HG03342 (cell line): ENCODE data around the gene ZSWIM4.
A peak's percentile ranks its signal among the peaks of the same experiment; 100 is the strongest.

Experiments used
- ATAC-seq: cut with Tn5 transposase; IDR thresholded peaks from one replicate; pipeline ENCODE4 v1.9.1; 2021; ENCODE audit warnings: mild to moderate bottlenecking, moderate library complexity; ENCODE audit not compliant: unreplicated experiment

Gene ZSWIM4

DNA sequence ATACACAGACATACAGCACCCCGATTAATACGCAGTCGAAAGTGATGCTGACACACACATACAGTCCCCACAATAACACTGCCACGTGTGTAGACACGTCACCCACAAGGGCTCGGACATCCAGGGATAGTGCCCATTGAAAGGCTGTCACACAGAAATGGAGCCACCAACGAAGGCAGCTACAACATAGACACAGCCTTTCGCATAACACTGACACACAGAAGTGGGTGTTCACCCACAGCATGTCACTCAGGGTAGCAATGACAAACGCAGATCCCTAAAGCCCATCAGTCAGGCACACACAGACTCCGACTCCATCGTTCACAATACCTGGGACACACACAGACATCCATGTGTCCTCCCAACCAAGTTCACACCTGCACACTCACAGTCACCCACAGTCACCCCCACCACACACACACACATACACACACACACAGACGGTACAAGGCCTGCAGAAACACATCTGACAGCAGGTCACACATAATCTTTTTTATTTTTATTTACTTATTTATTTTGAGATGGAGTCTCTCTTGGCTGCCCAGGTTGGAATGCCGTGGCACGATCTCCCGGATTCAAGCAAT lies 71.3 kb downstream of the ZSWIM4 start:
- ATAC-seq, result no peak

DNA sequence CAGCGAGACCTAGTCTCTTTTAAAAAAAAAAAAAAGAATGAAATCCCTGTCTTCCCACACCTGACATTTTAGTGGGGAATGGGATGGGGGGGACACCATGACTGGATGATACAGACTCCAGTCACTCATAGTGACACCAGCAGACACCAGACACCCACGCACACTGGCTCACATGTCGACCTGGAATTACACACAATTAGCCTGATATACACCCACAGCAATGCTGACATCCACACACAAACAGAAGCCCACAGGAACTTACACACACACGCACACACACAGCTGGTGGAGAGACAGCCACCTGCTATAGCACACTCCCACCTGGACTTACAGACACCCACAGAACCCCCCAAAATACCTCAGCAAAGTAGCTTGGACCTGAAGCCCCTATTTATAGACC lies 73.4 kb downstream of the ZSWIM4 start:
- ATAC-seq, result no peak

DNA sequence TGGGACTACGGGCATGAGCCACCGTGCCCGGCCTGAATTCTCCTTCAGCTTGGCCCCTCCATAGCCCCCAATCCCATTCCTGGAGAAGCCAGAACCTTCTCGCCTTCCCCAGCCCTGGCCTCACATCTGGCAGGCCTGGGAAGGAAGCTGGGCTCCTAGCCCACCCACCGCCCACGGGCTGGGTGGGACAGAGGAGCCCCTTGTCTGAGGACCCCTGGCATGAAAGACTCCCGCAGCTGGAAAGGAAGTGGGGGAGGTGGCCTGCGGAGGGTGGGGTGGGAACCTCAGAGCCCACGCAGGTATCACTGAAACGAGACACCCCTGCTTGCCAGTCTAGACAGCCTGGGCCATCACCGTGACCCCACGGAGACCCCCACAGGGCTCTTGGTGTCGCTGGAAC lies 74.0 kb downstream of the ZSWIM4 start:
- ATAC-seq, result no peak

DNA sequence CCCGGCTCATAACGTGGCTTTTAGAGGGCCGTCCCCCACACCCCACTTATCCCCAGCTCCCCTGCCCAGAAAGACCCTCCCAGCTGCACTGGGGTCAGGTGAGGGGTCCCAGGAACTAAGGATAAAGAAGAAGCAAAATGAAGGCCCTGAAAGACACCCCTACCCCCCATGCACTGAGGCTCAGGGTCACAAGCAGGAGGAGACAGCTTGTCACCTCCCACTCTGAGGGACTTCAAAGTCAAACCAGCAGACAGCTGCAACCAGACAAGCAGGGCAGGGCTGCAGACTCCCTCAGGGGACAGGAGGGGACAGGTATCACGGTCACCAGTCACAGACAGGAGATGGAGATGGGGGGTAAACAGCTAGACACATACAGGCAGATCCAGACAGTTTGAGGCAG lies 75.6 kb downstream of the ZSWIM4 start:
- ATAC-seq, result no peak

DNA sequence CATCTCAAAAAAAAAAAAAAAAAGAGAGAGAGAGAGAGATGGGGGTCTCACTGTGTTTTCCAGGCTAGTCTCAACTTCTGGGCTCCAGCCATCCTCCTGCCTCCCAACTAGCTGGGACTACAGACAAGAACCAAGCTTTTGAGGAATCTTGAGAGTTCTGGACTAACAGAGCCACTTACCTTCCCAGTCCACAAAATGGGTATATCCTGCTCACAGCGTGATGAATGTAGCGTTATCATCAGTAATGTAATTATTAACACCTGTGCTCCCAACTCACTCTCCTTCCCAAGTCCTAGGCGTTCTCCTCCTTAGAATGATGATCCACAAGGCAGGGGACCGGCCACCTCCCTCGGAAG lies 77.1 kb downstream of the ZSWIM4 start:
- ATAC-seq, result no peak

DNA sequence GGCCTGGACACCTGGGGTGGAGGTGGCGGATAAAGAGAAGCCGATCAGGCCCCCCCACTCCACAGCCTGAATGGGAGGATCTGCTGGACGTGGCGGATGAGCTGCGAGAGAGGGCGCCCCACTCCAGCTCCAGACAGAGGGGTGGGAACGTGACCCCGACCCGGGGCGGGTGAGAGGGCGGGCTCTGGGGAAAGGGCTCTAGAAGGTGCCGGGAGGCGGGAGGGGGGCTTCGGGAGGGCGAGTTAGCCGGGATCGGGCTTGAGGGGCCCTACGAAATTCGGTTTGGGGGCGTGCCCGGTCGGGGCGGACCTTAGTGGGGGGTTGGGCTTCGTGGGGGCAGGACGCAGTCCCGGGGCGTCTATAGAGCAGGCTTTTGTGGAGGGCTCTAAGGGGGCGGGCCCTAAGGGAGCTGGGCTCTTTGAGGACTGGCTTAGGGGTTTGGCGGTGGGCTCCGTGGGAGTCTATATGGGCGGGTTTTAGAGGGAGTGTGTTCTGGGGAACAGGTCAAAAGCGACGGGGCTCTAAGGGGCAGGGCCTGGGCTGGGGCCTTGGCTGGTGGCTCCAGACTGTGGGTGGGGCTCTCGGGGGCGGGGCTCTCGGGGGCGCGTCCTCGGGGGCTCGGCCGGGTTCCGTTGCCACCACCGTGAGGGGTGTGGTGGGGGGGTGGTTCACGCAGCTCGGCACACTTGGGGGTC lies 77.6 kb downstream of the ZSWIM4 start:
- no peak for ATAC-seq

DNA sequence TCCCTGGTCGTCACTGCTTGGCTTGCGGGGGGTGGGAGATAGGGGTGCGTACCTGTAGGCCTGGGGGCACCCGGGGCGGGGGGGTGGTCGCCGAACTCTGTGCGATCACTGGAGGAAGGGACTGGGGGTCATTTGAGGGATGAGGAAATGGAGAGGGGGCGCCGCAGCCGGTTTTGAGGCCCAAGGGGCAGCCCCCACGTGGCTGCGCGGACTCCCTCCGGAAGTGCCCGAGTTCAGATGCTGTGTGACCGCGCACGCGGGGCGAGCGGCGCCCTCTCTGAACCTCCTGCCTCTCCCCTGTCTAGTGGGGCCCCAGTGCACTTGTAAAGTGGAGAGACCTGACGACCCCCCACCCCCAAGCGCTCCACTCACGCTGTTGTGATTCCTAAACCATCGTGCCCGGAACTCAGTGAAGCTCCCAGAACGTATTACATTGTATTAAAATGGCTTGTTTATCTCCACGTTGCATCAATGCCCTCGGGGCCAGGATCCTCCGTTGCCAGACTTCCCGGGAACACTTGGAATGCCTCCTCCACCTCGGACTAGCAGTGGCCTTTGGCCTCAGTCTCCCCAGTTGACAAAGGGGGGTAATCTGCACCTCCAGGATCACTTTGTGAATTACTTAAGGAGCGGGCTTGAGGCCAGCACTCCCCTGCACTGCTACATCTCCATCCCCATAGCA lies 78.7 kb downstream of the ZSWIM4 start:
- no peak for ATAC-seq

DNA sequence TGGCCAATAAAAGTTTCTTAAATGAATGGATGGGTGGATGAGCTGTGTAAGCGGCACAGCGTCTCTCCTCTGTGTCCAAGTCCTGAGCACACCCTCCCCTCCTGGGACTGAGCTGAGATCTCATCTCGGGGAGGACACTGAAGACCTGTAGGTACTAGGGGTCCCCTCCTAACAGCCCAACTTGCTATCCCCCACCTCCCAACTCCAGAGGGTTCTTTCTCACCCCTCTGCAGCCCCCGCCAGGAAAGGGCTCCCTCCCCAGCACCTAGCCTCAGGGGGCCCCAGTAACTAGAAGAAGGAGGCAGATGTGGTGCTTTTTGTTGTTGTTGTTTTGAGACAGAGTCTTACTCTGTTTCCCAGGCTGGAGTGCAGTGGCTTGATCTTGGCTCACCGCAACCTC lies 80.6 kb downstream of the ZSWIM4 start:
- ATAC-seq, result no peak

DNA sequence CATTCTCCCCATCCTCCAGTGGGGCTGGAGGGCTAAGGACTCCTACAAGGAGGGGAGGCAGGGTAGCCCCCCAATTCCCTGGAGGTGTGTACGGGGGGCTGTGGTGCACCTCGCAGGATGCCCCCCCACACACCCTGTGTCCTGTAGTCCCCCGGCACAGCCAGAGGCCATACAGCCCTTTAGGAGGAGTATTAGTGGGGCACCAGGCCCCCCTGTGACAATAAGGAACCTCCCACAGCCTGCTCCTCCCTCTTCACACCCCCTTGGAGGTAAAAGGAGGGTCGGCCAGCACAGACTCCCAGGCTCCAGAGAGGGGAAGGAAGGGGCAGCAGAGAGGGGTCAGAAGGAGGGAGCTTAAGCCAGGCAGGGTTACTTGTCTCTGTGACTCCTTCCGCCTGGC lies 81.6 kb downstream of the ZSWIM4 start, which contains the start of gene NANOS3:
Gene NANOS3 (plus strand): TSS at position 301 of the 400 bp plus-strand sequence. CDS start 115 bp downstream, outside the sequence.
- ATAC-seq, result no peak

DNA sequence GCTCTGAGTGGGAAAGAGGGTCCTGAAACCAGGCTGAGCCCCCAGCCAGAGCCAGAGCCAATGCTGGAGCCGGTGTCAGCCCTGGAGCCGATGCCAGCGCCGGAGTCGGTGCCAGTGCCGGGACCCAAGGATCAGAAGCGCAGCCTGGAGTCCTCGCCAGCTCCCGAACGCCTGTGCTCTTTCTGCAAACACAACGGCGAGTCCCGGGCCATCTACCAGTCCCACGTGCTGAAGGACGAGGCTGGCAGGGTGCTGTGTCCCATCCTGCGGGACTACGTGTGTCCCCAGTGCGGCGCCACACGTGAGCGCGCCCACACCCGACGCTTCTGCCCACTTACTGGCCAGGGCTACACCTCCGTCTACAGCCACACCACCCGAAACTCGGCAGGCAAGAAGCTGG lies 82.1 kb downstream of the ZSWIM4 start:
- no peak for ATAC-seq

DNA sequence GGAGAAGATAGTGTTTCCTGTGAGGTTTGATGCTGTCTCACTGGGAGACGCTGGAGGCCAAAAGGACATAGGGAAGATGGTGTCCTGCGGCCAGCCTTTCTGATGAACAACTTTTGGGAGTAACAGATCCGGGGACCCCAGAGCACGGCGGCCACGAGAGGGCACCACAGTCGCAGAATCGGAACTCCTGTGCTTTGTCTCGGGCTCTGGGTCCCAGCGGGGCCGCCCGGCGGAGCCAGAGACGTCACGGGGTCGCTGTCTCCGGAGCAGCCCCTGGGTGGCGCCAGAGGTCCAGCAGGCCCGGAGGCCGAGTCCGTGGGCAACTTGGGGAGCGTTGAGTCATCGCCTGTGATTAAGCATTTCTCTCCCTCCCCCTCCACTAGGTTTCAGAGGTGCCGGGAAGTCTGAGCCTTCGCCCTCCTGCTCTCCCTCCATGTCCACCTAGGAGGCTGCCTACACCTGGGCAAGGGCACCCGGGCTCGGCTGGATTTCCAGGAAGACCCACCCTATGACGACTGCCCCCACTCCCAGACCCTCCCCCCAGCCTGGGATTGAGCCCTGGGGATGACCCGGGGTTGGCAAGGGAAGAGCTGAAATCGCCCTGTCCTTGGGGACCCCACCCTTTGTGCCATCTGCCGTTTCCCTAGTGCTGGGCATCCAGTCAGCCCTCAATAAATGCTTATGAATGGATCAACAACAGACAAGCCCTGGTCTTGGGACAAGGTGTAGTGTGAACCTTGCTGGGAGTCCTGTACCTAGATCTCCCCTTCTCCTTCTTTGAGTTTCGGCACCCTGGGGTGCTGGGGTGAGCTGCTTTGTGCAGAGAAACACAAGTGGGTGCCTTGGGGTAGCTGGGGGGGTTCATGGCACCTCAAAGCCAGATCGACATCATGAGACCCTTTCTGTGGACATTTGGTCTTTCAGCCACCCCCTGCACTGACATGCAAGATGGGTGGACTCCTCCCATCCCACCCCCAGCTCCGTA lies 85.1 kb downstream of the ZSWIM4 start:
- ATAC-seq, result peak; percentile 82

DNA sequence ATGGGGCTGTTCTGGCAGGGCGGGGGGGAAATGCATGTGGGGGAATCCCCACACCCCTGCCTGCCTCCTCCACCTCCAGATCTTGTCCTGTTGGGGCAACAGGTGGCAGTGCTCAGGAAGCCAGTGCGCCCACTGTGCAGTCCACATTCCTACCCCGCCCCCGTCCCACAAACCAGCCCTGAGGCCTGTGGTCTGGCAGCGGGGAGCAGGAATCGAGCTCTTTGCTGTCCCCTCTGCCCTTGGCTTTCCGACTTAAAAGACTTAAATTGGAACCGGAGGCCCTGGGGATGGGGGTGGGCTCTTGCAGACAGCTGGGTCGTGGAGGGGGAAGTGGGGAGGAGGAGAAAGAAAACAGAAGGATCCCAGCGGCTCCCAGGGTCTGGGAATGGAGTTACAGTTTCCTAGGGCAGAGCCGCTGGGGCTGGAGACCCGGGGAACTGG lies 86.0 kb downstream of the ZSWIM4 start:
- ATAC-seq, result no peak
